Endothelial cell of umbilical vein (primary cell): ENCODE results near the gene SCLY. TPM values are rescaled to one million over a fixed set of nuclear protein-coding genes. Genes with fewer than 3 reads are reported as not detected.

ENCODE experiments used
- BruUV-seq: library from RNA; stranded (reverse); fragments of 400-500 nt; replicated peaks from 2 replicates; lab custom pipeline; 2021; lab: Mats Ljungman, UMichigan
- CTCF ChIA-PET: fragments of 300-600, 350-600 bp; sonication (Branson Sonifier 250); formaldehyde crosslinking; loops from one replicate; lab custom pipeline; 2021; ENCODE audit warnings: antibody characterized with exemption, inconsistent platforms; lab: Charles Lee
- POLR2A ChIA-PET: fragments of 300-600, 350-600 bp; sonication (Branson Sonifier 250); formaldehyde crosslinking; loops from one replicate; lab custom pipeline; 2021; ENCODE audit warnings: antibody characterized with exemption, inconsistent platforms; lab: Charles Lee
- DNase-seq: peaks from one replicate; pipeline ENCODE4 v3.0.0-alpha.2; 2011; ENCODE audit warnings: low read depth, low spot score
- FAIRE-seq: peaks from 2 replicates; lab custom pipeline; 2011; peaks lifted over from hg19 to GRCh38; lab: Jason Lieb, UNC
- H2AFZ ChIP-seq: 2 replicates; pipeline ENCODE4 v1.6.0; 2012; ENCODE audit warnings: low read depth, low read length, control low read depth, inconsistent platforms
- H3K27ac ChIP-seq: 2 replicates; pipeline ENCODE4 v1.5.1; 2011; ENCODE audit warnings: low read depth, mild to moderate bottlenecking, control low read depth, low read length, moderate library complexity; ENCODE audit not compliant: insufficient read depth
- H3K27me3 ChIP-seq, 2 experiments: 2 replicates each; pipeline versions ENCODE4 v1.6.0 to v1.6.1; 2011; ENCODE audit warnings: low read length in 2 of 2, mixed read lengths in 1 of 2; ENCODE audit not compliant: control insufficient read depth in 2 of 2, insufficient read depth in 2 of 2
- H3K36me3 ChIP-seq, 2 experiments: 2 replicates in 1 of 2; 3 replicates in 1 of 2; pipeline ENCODE4 v1.5.1; 2011; ENCODE audit warnings: low read length in 2 of 2, mild to moderate bottlenecking in 1 of 2, moderate library complexity in 1 of 2; ENCODE audit not compliant: control insufficient read depth in 2 of 2, insufficient read depth in 2 of 2; ENCODE audit errors: extremely low read depth in 1 of 2
- H3K4me1 ChIP-seq: 3 replicates; pipeline ENCODE4 v1.5.1; 2011; ENCODE audit warnings: mild to moderate bottlenecking, low read length; ENCODE audit not compliant: control insufficient read depth, insufficient read depth; ENCODE audit errors: extremely low read depth
- H3K4me2 ChIP-seq: 2 replicates; pipeline ENCODE4 v1.6.1; 2011; ENCODE audit warnings: low read length, control low read depth, mixed read lengths; ENCODE audit not compliant: insufficient read depth
- H3K4me3 ChIP-seq, 3 experiments: fragments of 200-600 bp in 1 of 3; sonication (generic), shearing (Covaris generic) in 1 of 3; replicated peaks in 1 of 3; 2 replicates each; pipeline ENCODE4 v1.5.1; 2011 to 2016; ENCODE audit warnings: control low read depth in 3 of 3, low read length in 3 of 3, mild to moderate bottlenecking in 2 of 3, inconsistent platforms in 1 of 3, low read depth in 1 of 3, moderate library complexity in 1 of 3; ENCODE audit not compliant: insufficient read depth in 1 of 3
- H3K79me2 ChIP-seq: 2 replicates; pipeline ENCODE4 v1.6.0; 2012; ENCODE audit warnings: low read length, inconsistent platforms; ENCODE audit not compliant: control insufficient read depth, insufficient read depth
- H3K9ac ChIP-seq: replicated peaks from 2 replicates; pipeline ENCODE3; 2011; ENCODE audit warnings: low read length, control low read depth; ENCODE audit not compliant: insufficient read depth; ENCODE audit errors: extremely low read depth
- H3K9me1 ChIP-seq: replicated peaks from 3 replicates; pipeline ENCODE4 v1.6.0; 2011; ENCODE audit warnings: mild to moderate bottlenecking, low read length; ENCODE audit not compliant: control insufficient read depth, insufficient read depth; ENCODE audit errors: extremely low read depth
- H3K9me3 ChIP-seq: replicated peaks from 2 replicates; pipeline ENCODE4 v1.5.1; 2012; ENCODE audit warnings: low read length, inconsistent platforms; ENCODE audit not compliant: control insufficient read depth, insufficient read depth
- H4K20me1 ChIP-seq: replicated peaks from 2 replicates; pipeline ENCODE3; 2011; ENCODE audit warnings: mild to moderate bottlenecking, low read length; ENCODE audit not compliant: control insufficient read depth, insufficient read depth; ENCODE audit errors: extremely low read depth
- EZH2 ChIP-seq: IDR thresholded peaks from 2 replicates; pipeline ENCODE4 v1.6.1; 2012; ENCODE audit warnings: borderline replicate concordance, low read depth, mild to moderate bottlenecking, moderate library complexity, low read length, inconsistent platforms; ENCODE audit not compliant: severe bottlenecking
- FOS ChIP-seq: IDR thresholded peaks from 2 replicates; pipeline ENCODE4 v1.6.1; 2011; ENCODE audit warnings: mild to moderate bottlenecking, low read length, moderate library complexity, borderline replicate concordance; ENCODE audit not compliant: insufficient read depth
- GATA2 ChIP-seq: IDR thresholded peaks from 2 replicates; pipeline ENCODE4 v1.7.0; 2011; ENCODE audit warnings: low read depth, mild to moderate bottlenecking, moderate library complexity, mixed read lengths, low read length; ENCODE audit not compliant: insufficient read length, insufficient read depth
- JUN ChIP-seq: IDR thresholded peaks from 2 replicates; pipeline ENCODE4 v1.6.1; 2011; ENCODE audit warnings: borderline replicate concordance, low read depth; ENCODE audit not compliant: insufficient read length, insufficient read depth
- MAX ChIP-seq: IDR thresholded peaks from 2 replicates; pipeline ENCODE4 v1.6.1; 2011; ENCODE audit not compliant: insufficient read depth, insufficient read length
- MYC ChIP-seq: IDR thresholded peaks from one replicate; pipeline ENCODE4 v1.6.1; 2011; ENCODE audit warnings: mild to moderate bottlenecking, low read depth, low read length
- POLR2A ChIP-seq: IDR thresholded peaks from 2 replicates; pipeline ENCODE4 v1.6.1; 2012; ENCODE audit warnings: low read depth, mild to moderate bottlenecking, control low read depth, low read length
- POLR2AphosphoS5 ChIP-seq: IDR thresholded peaks from 2 replicates; pipeline ENCODE4 v1.6.1; 2012; ENCODE audit warnings: low read depth, mild to moderate bottlenecking, control low read depth, low read length, moderate library complexity; ENCODE audit not compliant: insufficient read depth
- dilution Hi-C: fragments of 300-500 bp; cut with MboI; formaldehyde crosslinking; loops from one replicate; pipeline ENCODE4 v1.15.0; 2019; ENCODE audit warnings: low sequenced_read_pairs; ENCODE audit not compliant: extremely low pct_ligation_motif_present
- intact Hi-C: fragments of 100-400 bp; cut with micrococcal nuclease; formaldehyde crosslinking; loops from one replicate; pipeline ENCODE4 v1.10.0; 2022
- polyA plus RNA-seq, 4 experiments: library from polyadenylated mRNA; depleted of rRNA in 3 of 4; stranded (reverse) in 3 of 4; unstranded in 1 of 4; fragments of >200 nt; gene quantifications; 2 replicates each; pipeline versions ENCODE4 v1.2.1 to v1.2.3, GENCODE V29; 2011 to 2012; ENCODE audit warnings: missing spikeins in 1 of 4
- total RNA-seq: library from RNA; stranded (reverse); gene quantifications from 2 replicates; pipeline ENCODE4 v1.2.3, GENCODE V29; 2021
- TF ChIP-seq, protein P1 (sequence below), 2 donors: IDR thresholded peaks; 1 replicate in 1 of 2; 2 replicates in 1 of 2; pipeline ENCODE4 v1.5.1; 2011; ENCODE audit warnings: low read length in 2 of 2, mild to moderate bottlenecking in 2 of 2, moderate library complexity in 2 of 2, control low read depth in 1 of 2, inconsistent platforms in 1 of 2, low read depth in 1 of 2; ENCODE audit not compliant: insufficient read depth in 1 of 2; ENCODE audit errors: extremely low read depth in 1 of 2

The SCLY gene
- total and polyA plus RNA-seq, 2 donors (not counting 3 experiments of a cell fraction or from before 2014, with no cell fraction given): 22.6 to 32.7 TPM

GRCh38 chr2:238136820-238137537, 76.2 kb downstream of the SCLY start:
- H3K4me3 ChIP-seq: no peak overlapping the region
- CTCF ChIA-PET: interaction anchor here (0.6 kb wide), 1 partner anchor 22 kb away, joined by 3 read pairs; the partner anchor contains the start of gene ERFE
- intact Hi-C loops: no loop called here

More at GRCh38 chr2:238136820-238137537, 76.2 kb downstream of the SCLY start:
- no peaks in the 10 kb centered on the region for H3K9me3 ChIP-seq
- dilution Hi-C loops: no loop called here
- FAIRE-seq: no peak
- BruUV-seq: no TSS peak
- no peak overlapping the region for H3K27ac ChIP-seq
- no peak overlapping the region for H3K4me2 ChIP-seq
- no peaks in the 10 kb centered on the region for H3K36me3 ChIP-seq
- H3K79me2 ChIP-seq: no peaks in the 10 kb centered on the region
- POLR2A ChIA-PET: interaction anchor here (0.6 kb wide), 1 partner anchor 877 kb away, joined by 3 read pairs; no protein-coding TSS in a partner anchor
- TF ChIP-seq POLR2AphosphoS5 (no peak), MYC (no peak), POLR2A (no peak), EZH2 (no peak), MAX (no peak), JUN (no peak), GATA2 (no peak), FOS (no peak)
- TF ChIP-seq, protein P1, sequence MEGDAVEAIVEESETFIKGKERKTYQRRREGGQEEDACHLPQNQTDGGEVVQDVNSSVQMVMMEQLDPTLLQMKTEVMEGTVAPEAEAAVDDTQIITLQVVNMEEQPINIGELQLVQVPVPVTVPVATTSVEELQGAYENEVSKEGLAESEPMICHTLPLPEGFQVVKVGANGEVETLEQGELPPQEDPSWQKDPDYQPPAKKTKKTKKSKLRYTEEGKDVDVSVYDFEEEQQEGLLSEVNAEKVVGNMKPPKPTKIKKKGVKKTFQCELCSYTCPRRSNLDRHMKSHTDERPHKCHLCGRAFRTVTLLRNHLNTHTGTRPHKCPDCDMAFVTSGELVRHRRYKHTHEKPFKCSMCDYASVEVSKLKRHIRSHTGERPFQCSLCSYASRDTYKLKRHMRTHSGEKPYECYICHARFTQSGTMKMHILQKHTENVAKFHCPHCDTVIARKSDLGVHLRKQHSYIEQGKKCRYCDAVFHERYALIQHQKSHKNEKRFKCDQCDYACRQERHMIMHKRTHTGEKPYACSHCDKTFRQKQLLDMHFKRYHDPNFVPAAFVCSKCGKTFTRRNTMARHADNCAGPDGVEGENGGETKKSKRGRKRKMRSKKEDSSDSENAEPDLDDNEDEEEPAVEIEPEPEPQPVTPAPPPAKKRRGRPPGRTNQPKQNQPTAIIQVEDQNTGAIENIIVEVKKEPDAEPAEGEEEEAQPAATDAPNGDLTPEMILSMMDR (IDR thresholded peaks at IDR 0.05; ENCODE audit: extremely low read depth in 1 of 2, insufficient read depth in 1 of 2, low read depth in 1 of 2, low read length in 2 of 2): no peak
- no peaks in the 10 kb centered on the region for H3K4me1 ChIP-seq
- no peaks in the 10 kb centered on the region for H3K9me1 ChIP-seq
- no peak overlapping the region for H3K9ac ChIP-seq
- no peak overlapping the region for H2AFZ ChIP-seq
- no peak for DNase-seq
- no peaks in the 10 kb centered on the region for H3K27me3 ChIP-seq
- H4K20me1 ChIP-seq: no peaks in the 10 kb centered on the region
